Middle frontal gyrus (tissue), 1 donor: Measurements from ENCODE around the gene NPSR1.
"Not testable (repeated sequence)": the region's sequence is repeated elsewhere in the genome, so short reads cannot be mapped to it uniquely, and the experiment has no call there.

Experiments used
- DNase-seq: peaks from one replicate; pipeline ENCODE4 v3.0.0-alpha.2; 2015; ENCODE audit warnings: low spot score; ENCODE audit errors: extremely low spot score

Gene NPSR1

DNA sequence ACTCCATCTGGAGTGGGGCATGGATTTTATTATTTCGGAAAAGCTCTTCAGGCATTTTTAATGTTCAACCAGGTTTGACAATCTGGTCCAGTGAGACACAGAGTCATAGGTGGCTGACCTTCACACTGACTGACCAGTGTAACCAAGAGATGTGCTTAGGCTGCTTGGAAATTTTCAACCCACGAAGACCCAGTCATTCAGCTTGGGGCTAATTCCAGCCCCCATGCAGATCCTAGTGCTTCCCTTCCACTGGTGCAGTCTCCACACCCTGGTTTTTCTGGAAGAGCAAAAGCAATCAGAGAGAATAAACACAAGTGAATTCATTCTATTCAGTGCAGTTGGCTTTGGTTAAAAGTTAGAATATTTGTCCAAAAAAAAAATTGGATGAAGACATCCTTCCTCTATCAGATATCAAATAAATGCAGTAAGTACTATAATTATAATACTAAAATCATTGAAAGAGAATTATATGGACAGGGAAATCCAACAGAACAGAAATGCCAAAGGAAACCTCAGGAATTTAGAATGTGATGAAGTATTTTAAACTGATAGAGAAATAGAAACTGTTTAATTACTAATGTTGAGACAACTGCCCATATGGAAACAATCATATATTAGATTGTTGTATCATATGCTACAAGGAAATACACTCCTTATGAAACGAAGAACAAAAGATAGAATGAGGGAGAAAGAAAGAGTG, 178.0 kb downstream of the NPSR1 start:
- no peak for DNase-seq

DNA sequence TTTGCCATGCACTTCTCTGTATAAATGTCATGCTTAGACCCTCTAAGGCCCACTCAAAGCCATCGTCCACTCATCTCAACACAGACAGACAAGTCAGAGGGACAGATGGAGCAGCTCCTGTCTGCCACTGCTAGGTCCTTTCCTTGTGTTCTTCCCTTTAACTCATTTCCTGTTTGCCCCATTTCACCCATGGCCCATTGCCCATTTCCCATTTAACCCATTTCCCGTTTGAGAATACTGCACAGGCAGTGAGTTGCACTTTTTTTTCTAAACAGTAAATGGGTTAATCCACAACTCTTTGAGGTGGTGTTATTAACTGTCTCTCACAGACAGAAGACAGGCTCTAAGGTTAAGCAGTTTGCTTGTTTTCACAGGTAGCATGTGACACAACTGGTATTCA, 179.3 kb downstream of the NPSR1 start:
- DNase-seq, result no peak

DNA sequence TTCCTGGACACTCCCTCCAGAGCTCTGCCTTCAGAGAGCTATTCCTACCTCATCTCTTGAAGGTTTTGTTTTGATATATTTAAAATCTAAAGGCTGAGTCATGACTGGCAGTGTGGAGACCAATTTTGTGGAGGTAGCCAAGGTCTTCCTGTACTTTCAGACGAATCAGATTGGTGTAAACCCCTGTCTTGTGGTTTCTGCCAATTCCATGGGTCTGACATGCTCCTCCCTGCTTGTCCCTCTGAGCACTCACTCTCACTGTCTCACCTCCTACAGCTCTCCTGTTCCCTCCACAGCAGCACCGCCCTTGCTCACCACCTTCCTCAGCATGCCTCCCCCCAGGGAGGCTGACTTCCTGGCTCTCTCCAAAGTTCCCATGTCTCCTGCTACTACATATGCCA, 179.8 kb downstream of the NPSR1 start:
- no peak for DNase-seq

DNA sequence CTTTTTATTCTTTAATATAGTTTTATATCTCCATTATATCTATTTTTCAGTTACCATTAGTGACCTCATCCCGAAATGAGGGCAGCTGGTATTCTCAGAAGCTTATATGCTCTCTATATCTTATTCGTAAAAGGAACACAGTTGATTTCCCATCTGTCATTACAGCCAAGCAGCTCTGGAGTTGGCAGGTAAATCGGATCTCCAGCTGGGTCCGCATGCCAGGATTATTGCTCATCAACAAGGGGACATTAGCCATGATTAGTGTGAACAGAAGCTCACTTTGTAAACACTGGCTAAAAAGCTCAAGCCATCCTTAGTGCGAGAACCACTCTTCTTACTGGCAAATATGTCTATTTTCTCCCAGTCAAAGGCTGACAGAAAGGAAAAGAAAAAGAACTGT, 180.3 kb downstream of the NPSR1 start:
- no peak for DNase-seq

DNA sequence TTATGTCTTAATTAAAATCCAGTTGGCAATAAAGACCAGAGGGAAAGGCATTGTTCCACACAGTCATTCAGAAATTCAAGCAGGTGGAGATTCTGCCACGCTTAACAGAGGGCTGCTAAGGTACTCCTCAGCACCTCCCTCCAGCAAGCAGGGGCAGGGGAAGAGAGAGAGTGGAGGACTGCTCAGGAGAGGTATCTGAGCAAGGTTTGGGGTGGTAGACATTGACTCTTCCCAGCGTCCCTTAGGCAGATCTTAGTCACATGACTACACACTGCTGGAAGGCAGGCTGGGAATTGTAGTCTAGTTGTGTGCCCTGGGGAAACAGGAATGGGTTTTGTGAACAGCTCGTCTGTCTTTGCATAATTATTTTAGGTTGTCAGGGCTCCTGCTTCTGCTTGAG, 181.6 kb downstream of the NPSR1 start:
- DNase-seq, result no peak

DNA sequence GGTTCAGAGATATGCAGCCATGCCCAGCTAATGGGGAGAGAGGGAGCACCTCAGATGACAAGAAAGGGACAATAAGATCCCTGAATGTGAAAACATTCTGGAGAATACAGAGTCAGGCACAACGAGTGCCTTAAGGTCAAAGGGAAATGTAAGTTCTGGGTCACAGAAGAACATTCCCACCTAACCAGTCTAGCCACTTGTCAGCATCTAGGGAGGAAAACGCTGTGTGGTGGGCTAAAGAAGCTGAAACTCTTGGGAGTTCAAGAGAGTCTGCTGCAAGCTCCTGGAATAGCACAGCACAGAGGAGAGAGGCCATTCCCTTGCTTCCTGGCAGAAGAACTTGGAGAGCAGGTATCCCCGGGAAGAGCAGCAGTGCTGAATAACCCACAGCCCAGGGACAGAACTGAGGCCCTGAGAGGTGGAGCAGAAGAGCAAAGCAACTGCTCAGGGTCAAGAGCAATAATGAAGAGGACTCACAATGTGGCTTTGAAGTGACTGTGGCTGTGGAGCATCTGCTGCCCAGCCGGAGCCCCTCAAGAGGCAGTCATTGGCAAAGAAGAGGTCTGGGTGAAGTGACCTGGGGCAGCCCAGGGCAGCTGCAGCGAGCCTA, 182.3 kb downstream of the NPSR1 start:
- no peak for DNase-seq

DNA sequence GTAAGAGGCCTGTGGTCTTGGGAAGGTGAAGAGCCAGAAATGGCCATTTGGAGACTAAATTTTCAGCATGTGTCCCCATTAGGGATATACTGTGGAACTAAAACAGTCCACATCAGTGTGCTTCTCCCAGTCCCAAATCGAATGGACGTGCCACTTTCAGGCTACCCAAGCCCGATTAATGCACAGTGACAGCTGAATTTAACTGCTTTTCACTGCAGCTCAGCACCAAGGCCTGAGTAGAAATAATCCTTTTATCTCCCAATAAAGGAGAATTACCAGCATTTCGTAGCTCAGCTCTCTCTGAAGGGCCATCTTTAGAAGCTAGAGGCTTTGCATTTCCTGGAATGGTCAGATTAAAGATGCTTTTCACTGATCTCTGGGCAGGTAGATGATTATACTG, 183.3 kb downstream of the NPSR1 start:
- DNase-seq, result no peak

DNA sequence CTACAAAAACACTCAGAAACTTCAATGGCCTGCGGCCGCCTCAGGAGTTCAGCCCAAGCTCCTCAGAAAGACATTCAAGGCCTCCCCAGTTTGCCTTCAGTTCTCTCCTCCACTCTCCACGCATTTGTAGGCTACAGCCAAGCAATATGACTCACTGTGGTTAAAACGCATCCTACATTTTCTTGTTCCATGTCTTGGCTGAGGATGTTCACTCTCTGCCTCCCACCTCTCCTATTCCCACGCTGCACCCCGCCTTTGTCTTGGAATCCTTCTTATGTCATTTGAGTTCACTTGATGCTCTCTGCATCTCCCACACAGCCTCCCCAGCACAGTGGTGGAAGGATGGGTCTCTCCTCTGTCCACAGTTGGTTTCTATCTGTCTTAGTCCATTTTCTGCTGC, 184.8 kb downstream of the NPSR1 start:
- no peak for DNase-seq

DNA sequence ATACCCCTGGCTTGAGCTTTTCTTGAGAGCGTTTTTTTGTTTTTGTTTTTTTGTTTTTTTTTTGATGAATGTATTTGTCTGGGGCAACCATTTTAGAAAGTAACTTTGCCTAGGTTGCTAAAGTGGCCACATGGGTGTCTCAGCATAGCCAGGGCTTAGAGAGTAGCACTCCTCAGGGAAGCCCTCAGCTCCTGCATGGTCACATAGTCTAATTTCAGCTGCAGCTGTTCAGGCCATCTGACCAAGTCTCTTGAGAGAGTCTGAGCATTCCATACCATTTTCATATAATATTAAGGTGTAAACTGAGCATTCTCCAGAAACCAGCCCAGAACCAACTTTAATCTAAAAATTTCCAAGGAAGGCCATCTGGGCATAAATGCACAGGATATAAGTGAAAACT, 186.4 kb downstream of the NPSR1 start:
- DNase-seq, result no peak

DNA sequence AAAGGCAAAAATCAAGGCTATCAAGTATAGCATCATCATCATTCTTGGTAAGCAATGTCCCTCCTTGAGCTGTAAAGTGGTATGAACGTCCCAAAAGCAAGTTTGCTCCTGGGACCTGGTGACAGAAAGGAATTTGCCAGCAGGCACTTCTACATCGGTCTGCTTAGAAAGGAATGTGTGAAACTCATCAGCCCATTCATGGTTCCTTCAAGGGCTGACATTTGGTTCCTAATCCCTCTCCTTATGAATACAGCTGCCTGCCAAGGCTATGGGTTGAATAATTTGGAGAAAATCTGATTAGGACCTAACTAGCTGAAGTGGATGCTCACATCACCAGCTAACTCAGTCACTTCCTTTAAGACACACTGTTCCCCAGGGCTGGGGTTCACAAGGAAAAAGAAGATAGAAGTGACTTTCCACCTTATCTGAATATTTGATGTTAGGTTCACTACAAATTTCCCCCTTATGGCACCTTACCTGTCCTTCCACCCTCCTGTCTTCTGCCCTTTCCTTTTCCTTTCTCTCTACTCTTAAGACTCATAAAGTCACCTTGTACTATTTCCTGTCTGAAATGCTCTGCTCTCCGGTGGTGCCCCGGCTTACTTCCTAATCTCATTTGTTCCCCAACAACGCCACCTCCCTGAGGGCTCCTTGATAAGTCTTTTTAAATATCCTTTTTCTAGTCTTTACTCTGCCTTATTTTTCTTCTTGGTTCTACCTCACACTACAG, 187.1 kb downstream of the NPSR1 start:
- DNase-seq, result no peak

DNA sequence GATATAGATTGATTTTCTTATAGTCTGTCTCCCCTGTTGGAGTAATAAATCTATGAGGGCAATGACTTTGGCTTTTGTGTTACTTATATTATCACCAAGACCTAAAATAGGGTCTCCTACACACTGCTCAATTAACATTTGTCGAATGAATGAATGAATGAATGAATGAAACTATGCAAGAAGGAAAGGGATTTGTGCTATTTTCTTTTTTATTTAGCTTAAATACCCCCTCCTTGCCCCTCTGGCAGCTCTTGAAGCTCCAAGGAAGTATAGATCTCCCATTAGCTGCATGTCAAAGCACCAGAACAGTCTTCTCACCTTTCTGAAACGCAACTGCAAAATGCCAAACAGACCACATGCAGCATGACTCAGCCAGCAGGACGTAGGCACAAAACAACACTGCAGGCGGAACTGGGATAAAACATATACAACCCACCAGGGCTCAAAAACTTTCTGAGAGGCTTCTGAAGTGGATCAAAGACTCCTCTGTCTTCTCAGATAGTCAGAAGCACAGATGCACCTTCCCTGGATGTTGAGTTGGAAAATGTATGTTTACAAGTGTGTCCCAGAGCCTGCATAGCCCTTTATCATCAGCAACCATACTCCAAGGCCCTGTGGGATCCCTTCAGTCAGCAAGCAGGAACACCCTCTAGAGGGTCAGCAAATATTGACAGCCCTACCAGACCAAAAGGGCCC, 187.8 kb downstream of the NPSR1 start:
- no peak for DNase-seq

DNA sequence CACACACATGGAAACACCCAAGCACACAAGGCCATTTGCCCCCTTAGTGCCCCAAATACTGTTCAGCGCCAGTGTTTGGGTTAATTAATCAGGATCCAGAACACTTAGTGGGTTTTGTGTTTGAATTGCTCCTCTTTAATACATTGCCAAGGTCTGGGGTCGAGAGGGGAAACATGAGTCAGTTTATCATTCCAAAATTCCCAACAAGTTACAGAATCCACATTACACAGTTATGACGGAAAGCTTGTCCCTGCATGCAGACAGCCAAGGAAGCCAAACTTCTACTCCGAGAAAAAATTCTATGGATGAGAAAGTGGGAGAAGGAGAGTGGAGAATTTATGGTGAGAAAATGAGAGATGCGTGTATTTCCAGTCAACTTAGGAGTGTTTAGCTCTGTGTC, 189.0 kb downstream of the NPSR1 start:
- DNase-seq, result no peak

DNA sequence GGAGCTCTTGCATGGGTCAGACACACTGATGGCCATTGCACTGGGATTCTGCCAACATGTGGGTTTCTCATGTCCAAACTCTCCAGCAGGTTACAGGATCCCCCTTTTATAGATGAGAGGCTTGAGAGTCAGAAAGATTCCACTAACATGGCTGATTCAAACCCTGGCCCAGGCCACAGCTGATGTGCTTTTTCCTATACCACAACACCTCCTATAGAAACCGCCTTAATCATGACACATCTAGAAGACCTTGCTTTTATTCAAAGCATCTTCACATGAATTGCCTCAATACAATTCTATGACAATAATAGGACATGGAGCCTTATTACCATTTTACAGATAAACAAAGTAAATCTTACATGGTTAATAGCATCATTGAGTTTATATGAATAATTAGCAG, 190.7 kb downstream of the NPSR1 start:
- no peak for DNase-seq

DNA sequence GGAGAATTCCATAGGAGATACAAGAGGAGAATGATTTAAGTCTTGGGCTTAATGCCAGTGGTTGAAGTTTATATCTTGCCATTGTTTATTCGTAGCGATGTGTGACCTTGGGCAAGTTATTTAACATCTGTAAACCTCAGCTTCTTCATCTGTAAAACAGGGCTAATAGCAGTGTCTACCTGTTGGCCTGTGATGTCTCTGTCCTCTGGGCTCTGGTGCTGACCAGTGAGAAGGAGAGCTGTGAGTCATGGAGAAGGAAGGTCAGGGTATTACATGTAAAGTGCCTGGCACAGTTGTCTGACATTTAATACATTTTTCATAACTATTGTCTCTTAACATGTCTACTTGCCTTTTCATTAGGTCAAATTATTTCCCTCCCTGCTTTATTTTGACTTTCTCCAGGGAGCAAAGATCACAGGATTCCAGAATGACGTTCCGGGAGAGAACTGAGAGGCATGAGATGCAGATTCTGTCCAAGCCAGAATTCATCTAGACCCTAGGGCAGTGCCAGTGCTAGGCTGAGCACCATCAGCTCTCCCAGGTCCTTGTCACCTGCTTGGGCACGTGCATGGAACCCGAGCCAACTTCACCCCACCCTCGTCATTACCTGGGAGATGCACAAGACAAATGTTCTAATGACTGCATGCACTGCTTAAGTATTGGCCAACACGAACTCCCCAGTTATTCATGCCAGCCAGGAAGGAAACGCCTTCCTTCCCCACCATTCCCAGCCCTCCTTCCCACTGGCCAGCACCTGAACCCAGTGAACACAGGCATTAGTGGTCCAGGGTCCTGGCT, 191.3 kb downstream of the NPSR1 start:
- no peak for DNase-seq

DNA sequence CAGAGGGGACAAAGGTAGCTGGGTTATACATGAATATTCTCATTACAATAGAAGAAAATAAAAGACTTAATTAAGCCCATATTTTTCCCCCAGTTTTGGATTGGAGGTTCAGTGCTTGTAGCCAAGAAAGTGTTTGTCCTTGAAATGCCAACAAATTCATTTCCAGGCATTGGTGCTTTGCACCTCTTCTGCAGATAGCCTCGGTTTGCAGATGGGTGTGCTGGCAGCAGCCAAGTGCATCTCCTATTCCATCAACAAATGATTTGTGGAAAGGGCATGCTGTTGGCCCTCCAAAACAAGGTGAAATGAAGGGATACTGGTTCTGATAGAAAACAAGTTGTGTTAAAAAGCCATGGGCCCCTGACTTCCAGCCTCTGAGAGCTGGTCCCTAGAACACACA, 192.0 kb downstream of the NPSR1 start:
- DNase-seq, result no peak

DNA sequence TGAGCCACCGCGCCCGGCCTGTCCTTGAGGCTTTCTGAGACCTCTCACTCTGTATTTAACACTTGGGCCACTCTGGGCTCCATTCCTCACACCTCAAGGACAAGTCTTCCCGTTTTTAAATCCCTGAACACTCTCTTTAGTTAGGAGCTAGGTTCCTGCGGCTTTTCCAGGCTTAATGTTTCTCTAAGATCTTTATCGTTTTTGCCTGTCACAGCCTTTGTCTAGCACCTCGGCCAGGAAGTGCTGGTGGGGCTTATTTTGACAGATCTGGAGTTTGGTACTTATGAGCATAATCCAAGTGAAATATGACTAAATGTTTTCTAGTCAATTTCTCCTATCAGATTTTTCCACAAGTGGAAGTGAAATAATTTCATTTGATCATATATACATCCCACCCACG, 192.7 kb downstream of the NPSR1 start:
- DNase-seq, result no peak

DNA sequence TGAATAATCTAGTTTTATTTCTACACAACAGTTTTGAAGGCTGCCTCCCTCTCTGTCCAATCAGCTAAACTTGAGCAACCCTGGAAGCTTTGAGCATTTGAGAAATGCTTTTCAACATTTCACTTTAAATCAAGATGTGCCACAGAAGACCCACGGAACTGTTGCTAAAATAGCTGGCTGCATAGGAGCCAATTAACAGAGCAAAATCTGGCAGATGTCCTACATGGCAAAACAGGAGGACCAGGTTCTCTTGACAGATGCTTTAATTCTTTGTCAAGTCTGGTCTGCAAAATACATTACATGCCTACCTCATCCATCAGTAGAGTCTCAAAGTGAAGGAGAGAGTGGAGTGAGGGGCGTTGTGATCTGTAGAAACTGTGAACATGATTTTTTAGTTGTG, 193.4 kb downstream of the NPSR1 start:
- no peak for DNase-seq

DNA sequence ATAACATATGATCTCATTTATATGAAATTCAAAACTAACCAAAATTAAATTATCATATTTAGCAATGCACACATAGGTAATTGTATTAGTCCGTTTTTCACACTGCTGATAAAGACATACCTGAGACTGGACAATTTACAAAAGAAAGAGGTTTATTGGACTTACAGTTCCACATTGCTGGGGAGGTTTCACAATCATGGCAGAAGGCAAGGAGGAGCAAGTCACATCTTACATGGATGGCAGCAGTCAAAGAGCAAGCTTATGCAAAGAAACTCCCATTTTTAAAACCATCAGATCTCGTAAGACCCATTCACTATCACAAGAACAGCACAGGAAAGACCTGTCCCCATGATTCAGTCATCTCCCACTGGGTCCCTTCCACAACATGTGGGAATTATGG, 200.4 kb downstream of the NPSR1 start:
- not testable (repeated sequence) for DNase-seq

DNA sequence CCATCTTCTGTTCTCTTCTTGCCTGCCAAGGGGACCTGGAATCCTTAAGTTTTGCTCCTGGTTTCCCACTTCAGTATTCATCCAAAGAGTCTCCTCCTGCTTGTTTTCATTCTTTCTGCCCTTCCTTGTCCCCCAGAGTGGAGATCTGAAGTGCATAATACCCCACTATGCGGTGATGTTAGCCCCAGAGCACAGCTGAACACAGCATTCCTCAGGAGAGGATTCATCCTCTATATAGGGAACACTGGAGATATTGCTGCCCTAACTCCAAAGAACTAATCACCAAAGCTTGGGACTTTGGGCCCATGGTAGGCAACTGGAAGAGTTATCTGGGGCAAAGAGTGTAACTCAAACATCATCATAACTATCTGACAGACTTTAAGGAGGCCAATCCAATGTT, 201.3 kb downstream of the NPSR1 start:
- not testable (repeated sequence) for DNase-seq

DNA sequence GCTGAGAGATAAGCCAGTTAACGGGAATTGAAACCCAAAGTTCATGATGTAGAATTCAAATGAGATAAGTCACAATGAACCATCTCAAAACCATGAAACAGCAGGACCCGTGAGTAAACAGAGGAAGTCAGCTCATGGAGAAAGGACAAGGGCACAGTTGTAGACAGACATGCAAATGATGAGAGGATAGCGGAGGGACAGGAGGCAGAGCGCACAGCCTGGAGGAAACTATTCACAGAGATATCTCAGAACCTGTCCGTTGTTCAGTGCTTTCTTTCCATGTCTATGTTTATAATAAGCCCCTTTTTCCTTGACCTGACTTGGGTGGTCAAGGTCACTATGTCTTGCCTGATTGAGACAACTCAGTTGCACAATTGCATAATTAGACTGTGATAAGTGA, 208.2 kb downstream of the NPSR1 start:
- DNase-seq, result not testable (repeated sequence)

DNA sequence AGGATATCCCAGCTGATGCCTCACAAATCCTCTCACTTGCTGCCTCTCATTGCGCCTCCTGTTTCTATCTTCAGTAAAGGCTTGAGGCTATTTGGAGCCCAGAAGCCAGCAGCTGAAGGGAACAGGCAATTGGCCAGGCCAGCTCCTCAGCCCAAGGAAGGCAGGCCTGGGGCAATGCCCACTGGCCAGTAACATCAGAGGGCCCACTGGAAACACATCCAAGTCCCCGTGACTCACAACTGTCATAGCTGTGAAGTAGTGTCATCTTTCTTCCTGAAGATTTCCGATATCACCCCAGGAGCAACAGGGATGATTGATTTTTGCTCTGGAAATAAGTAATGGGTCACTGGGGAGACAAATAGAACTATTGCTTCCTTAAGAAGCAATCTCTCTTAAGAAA, 209.3 kb downstream of the NPSR1 start:
- not testable (repeated sequence) for DNase-seq
